NCI-H146 treated with DMSO at 0.1 percent for 48 hours (cell line): ENCODE data around the gene DIP2C.
"Not testable (repeated sequence)": the region's sequence is repeated elsewhere in the genome, so short reads cannot be mapped to it uniquely, and the experiment has no call there.

Experiments
- DNase-seq: peaks from one replicate; lab custom pipeline; 2025; ENCODE audit not compliant: unreplicated experiment; lab: John Stamatoyannopoulos, UW

Gene DIP2C

DNA sequence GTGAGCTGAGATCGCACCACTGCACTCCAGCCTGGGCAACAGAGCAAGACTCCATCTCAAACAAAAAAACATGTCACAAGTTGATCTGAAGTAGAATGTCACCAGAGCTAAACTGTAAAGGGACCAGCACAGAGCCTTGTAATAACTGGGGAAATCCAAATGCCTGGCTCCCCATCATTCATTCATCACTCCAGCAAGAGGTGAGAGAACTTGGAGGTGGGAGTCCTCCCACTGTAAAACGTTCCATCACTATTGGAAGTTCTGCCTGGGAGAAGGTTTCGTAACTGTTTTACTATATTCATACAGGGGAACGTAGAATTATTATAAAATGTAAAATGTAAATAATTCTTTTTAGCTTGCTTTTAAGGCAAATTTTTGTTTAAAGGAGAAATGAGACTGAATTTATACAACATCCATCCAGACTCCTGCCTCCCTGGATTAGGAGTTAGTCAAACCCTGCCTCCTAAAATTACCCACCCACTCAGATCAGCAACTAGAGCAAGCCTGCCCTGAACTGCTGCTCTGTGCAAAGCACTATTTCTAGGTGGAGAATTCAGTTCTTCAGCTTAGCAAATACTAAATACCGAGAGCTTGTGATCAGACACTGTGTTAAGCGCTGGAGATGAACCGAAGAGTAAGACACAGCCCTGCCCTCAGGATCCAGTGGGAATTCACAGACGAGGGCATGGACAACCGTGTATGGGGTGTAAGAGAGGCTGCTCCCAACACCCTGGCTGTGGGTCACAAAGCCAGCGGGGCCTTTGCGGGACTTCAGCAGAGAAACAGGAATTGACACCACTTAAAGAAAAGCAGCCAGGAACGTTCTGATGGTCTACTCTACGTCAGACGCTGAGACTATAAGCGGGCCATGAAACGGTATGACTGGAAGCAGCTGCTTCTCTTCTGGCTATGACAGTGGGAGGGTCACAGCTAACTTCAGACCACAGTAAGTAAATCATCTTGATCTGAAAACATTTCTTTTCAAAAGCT, 345.9 kb downstream of the DIP2C start:
- no peak for DNase-seq

DNA sequence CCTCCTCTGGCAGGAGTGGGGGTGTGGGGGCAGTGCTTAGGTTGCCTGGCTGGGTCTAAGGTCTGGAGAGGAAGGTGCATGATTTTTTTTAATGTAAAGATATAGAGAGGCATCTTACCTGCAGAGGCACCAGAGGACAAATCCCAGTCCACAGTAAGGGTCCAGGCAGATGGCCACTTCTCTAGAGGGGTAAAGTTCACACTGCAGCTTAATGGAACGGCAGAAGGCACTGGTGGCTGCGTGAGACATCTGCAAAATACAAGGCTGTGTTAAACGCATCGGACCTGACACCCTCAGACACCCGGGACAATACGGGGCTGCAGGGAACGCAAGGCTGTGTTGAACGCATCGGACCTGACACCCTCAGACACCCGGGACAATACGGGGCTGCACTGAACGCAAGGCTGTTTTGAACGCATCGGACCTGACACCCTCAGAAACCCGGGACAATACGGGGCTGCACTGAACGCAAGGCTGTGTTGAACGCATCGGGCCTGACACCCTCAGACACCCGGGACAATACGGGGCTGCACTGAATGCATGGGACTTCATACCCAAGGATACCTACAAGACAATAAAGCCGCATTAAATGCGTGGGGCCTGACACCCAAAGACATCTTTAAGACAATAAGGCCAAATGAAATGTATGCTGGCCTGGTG, 348.3 kb downstream of the DIP2C start:
- DNase-seq = no peak

- no peak for DNase-seq
Measured at GRCh38 chr10:340646-341045, 348.8 kb downstream of the DIP2C start.

GRCh38 chr10:339038-339391, 350.5 kb downstream of the DIP2C start:
- DNase-seq = no peak

- no peak for DNase-seq
Measured at GRCh38 chr10:338171-339037, 351.1 kb downstream of the DIP2C start.

DNA sequence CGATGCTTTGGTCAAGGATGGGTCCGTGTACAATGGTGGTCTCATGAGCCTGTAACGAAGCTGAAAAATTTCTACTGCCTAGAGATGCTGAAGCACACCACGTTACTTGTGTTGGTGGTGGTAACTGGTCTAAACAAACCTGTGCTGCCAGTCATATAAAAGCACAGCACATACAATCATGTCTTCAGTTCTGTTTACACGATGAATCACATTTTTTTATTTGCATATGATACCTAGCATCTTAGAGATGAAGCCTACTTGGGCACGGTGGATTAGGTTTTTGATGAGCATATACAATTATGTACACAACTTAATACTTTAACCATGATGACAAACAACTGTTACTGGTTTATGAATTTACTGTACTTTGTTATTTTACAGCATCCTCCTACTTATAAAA, 353.2 kb downstream of the DIP2C start:
- DNase-seq = no peak

- DNase-seq = no peak
Measured at GRCh38 chr10:335151-335800, 354.2 kb downstream of the DIP2C start.

DNA sequence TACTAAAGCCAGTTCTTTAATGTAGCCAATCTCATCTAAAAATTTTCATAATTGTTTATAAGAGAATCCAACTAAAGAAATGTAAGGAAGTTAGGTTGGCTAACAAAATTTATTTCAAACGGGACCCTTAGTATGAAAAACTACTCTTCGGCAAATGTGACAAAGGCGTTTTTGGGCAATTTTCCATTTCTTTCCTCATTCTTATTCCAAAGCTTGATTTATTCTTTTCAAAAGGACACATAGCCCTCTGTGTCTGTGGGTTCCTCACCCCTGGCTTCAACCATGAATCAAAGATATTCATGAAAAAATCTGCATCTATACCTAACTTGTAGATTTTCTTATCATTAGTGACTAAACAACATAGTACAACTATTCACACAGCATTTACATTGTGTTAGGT, 358.3 kb downstream of the DIP2C start:
- no peak for DNase-seq

GRCh38 chr10:329361-330099, 359.9 kb downstream of the DIP2C start:
- DNase-seq = peak; percentile 42

- no peak for DNase-seq
Measured at GRCh38 chr10:327889-328852, 361.3 kb downstream of the DIP2C start.

- no peak for DNase-seq
Measured at GRCh38 chr10:326894-327635, 362.4 kb downstream of the DIP2C start.

GRCh38 chr10:326350-326749, 363.1 kb downstream of the DIP2C start:
- no peak for DNase-seq

DNA sequence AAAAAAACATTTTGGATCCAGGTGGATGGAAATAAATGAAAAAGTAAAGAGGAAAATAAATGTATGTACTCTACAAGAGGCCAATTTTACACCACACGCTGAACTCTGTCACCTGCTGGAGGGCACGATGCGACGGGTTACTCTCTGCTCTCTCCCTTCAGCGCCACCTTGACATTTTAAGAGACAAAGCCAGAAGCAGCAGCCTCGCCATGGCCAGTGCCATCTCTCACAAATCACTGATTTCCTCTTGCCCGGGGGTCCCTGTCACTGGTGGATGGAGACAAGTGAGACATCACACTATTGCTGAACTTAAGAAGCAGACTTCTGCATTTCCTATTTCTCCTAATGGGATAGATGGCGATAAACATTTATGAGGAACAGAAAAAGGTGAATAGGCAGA, 364.2 kb downstream of the DIP2C start:
- DNase-seq = no peak

DNA sequence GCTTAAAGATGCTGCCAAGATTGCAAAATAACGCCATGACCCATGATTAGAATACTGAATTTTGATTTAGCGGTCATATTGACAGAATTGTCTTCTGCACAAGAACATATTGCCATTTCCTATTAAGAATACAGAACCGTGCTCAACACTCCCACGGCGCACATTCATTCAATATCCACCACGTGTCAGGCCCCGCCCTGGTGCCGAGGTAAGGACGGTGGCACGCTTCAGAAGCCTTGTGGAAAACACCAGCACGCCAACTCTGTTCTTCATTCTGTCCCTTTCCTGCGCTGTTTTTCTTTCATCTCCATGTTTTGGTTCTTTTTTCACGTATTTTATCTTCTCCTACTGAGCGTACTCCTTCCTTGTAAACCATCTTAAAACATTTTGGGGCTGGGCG, 364.9 kb downstream of the DIP2C start:
- DNase-seq = no peak

- no peak for DNase-seq
Measured at GRCh38 chr10:323651-324293, 365.7 kb downstream of the DIP2C start.

DNA sequence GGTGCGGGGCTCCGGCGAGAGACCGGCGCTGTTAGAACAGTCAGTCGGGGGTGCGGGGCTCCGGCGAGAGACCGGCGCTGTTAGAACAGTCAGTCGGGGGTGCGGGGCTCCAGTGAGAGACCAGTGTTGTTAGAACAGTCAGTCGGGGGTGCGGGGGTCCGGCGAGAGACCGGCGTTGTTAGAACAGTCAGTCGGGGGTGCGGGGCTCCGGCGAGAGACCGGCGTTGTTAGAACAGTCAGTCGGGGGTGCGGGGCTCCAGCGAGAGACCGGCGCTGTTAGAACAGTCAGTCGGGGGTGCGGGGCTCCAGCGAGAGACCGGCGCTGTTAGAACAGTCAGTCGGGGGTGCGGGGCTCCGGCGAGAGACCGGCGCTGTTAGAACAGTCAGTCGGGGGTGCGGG, 366.4 kb downstream of the DIP2C start:
- not testable (repeated sequence) for DNase-seq

DNA sequence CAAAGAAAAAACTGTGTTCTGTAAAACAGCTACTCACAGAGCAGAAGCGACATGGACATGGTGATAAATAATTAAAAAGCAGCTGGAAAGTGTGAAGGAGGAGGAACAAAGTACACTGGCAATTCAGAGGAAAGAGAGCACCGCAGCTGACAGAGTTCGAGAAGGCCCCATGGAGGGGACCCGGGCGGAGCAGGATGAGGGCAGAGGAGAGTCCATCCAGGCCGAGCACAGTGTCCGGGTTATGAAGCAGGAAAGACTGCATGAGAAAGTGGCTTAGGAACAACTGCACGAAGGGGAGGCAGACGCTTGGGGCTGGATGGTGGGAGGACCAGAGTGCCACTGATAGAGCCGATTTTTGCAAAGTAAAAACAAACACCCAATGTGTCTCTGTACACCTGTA, 368.7 kb downstream of the DIP2C start:
- no peak for DNase-seq

GRCh38 chr10:317926-318325, 371.5 kb downstream of the DIP2C start:
- no peak for DNase-seq
